HCT116 (cell line): ENCODE results near the gene ST14. TPM values are rescaled to one million over a fixed set of nuclear protein-coding genes. Genes with fewer than 3 reads are reported as not detected.

Experiments
- ATAC-seq: fragments of 200-7000 bp; cut with Tn5 transposase; 2 replicates; pipeline ENCODE4 v1.9.1; 2020; ENCODE audit warnings: mild to moderate bottlenecking, moderate library complexity
- BruUV-seq: library from RNA; stranded (reverse); fragments of 400-500 nt; replicated peaks from 2 replicates; lab custom pipeline; 2021; lab: Mats Ljungman, UMichigan
- CTCF ChIA-PET: fragments of 300-600 bp; sonication (Branson Sonifier 250); formaldehyde crosslinking; loops from one replicate; lab custom pipeline; 2021; ENCODE audit warnings: antibody characterized with exemption; lab: Charles Lee
- POLR2A ChIA-PET: fragments of 300-600, 350-600 bp; sonication (Branson Sonifier 250); formaldehyde crosslinking; loops from one replicate; lab custom pipeline; 2021; ENCODE audit warnings: antibody characterized with exemption; lab: Charles Lee
- RAD21 ChIA-PET, 2 experiments: fragments of 300-600 bp; sonication (Branson Sonifier 250); formaldehyde crosslinking; loops; one replicate each; lab custom pipeline; 2023; ENCODE audit warnings: low total read pairs in 2 of 2; ENCODE audit not compliant: uncharacterized antibody in 2 of 2, unreplicated experiment in 2 of 2, low non-redundant PET in 1 of 2; lab: Charles Lee
- DNase-seq: peaks from one replicate; pipeline ENCODE4 v3.0.0-alpha.2; 2010; ENCODE audit warnings: low read depth, low spot score
- H2AFZ ChIP-seq: fragments of 200-600 bp; shearing (Covaris generic), sonication (generic); 2 replicates; pipeline ENCODE4 v1.6.1; 2017; ENCODE audit warnings: low read depth, mixed run types, mixed read lengths, antibody characterized with exemption, low read length; ENCODE audit not compliant: poor library complexity, severe bottlenecking
- H3K27ac ChIP-seq: 2 replicates; pipeline ENCODE4 v1.5.1; 2012; ENCODE audit warnings: low read depth, low read length
- H3K27me3 ChIP-seq: fragments of 200-600 bp; sonication (generic); 2 replicates; pipeline ENCODE4 v1.6.1; 2016; ENCODE audit warnings: mixed run types, low read length, mixed read lengths; ENCODE audit not compliant: insufficient read depth
- H3K36me3 ChIP-seq, 2 experiments: fragments of 200-500 bp in 1 of 2; fragments of 200-600 bp in 1 of 2; sonication (Bioruptor generic) in 1 of 2; sonication (generic) in 1 of 2; 2 replicates each; pipeline versions ENCODE4 v1.5.1 to v1.6.1; 2014 to 2016; ENCODE audit warnings: low read length in 2 of 2, inconsistent platforms in 1 of 2, mixed read lengths in 1 of 2, mixed run types in 1 of 2; ENCODE audit not compliant: insufficient read depth in 2 of 2, control insufficient read depth in 1 of 2
- H3K4me1 ChIP-seq, 2 experiments: fragments of 200-600 bp in 1 of 2; sonication (generic) in 1 of 2; 2 replicates each; pipeline versions ENCODE4 v1.5.1 to v1.6.1; 2012 to 2017; ENCODE audit warnings: low read length in 2 of 2, inconsistent platforms in 1 of 2, mild to moderate bottlenecking in 1 of 2, mixed read lengths in 1 of 2, mixed run types in 1 of 2, moderate library complexity in 1 of 2; ENCODE audit not compliant: insufficient read depth in 2 of 2, control insufficient read depth in 1 of 2
- H3K4me2 ChIP-seq: fragments of 200-600 bp; sonication (generic); 2 replicates; pipeline ENCODE4 v1.6.1; 2017; ENCODE audit warnings: mixed run types, low read length, mixed read lengths
- H3K4me3 ChIP-seq, 2 experiments: fragments of 200-600 bp in 1 of 2; sonication (generic) in 1 of 2; replicated peaks in 1 of 2; 2 replicates each; pipeline ENCODE4 v1.5.1; 2011 to 2016; ENCODE audit warnings: low read length in 2 of 2, control low read depth in 1 of 2, low read depth in 1 of 2, mild to moderate bottlenecking in 1 of 2, mixed read lengths in 1 of 2, mixed run types in 1 of 2
- H3K79me2 ChIP-seq: fragments of 200-600 bp; sonication (generic); 2 replicates; pipeline ENCODE4 v1.6.1; 2017; ENCODE audit warnings: mild to moderate bottlenecking, mixed run types, low read length, moderate library complexity, mixed read lengths; ENCODE audit not compliant: insufficient read depth
- H3K9ac ChIP-seq: fragments of 200-600 bp; sonication (generic); 2 replicates; pipeline ENCODE4 v1.6.1; 2016; ENCODE audit warnings: low read length, mixed read lengths
- H3K9me2 ChIP-seq: fragments of 200-600 bp; sonication (generic), shearing (Covaris generic); 2 replicates; pipeline ENCODE4 v1.6.1; 2017; ENCODE audit warnings: mixed run types, mild to moderate bottlenecking, moderate library complexity; ENCODE audit not compliant: insufficient read depth
- H3K9me3 ChIP-seq, 2 experiments: fragments of 200-500 bp in 1 of 2; fragments of 200-600 bp in 1 of 2; sonication (Bioruptor generic) in 1 of 2; sonication (generic) in 1 of 2; 2 replicates each; pipeline ENCODE4 v1.6.1; 2014 to 2017; ENCODE audit warnings: low read length in 2 of 2, mixed read lengths in 2 of 2, inconsistent platforms in 1 of 2, low read depth in 1 of 2, mild to moderate bottlenecking in 1 of 2, mixed run types in 1 of 2, moderate library complexity in 1 of 2; ENCODE audit not compliant: control insufficient read depth in 1 of 2, insufficient read depth in 1 of 2
- H4K20me1 ChIP-seq: fragments of 200-600 bp; sonication (generic), shearing (Covaris generic); 2 replicates; pipeline ENCODE4 v1.6.1; 2017; ENCODE audit warnings: mixed run types, mild to moderate bottlenecking, moderate library complexity; ENCODE audit not compliant: insufficient read depth
- CBX3 ChIP-seq: IDR thresholded peaks from 2 replicates; pipeline ENCODE4 v1.6.1; 2012; ENCODE audit warnings: low read depth
- CEBPB ChIP-seq: IDR thresholded peaks from 2 replicates; pipeline ENCODE4 v1.6.1; 2012; ENCODE audit warnings: low read depth
- EGR1 ChIP-seq: IDR thresholded peaks from 2 replicates; pipeline ENCODE4 v1.6.1; 2012; ENCODE audit warnings: low read depth
- ELF1 ChIP-seq: IDR thresholded peaks from 2 replicates; pipeline ENCODE4 v1.6.1; 2012; ENCODE audit warnings: low read depth, borderline replicate concordance
- EZH2phosphoT487 ChIP-seq: fragments of 200-600 bp; IDR thresholded peaks from 2 replicates; pipeline ENCODE4 v1.6.1; 2018; ENCODE audit warnings: antibody characterized with exemption, borderline replicate concordance
- JUND ChIP-seq: IDR thresholded peaks from 2 replicates; pipeline ENCODE4 v1.6.1; 2012
- POLR2A ChIP-seq: IDR thresholded peaks from 2 replicates; pipeline ENCODE4 v1.7.0; 2011; ENCODE audit warnings: borderline replicate concordance; ENCODE audit not compliant: insufficient read depth, insufficient read length; ENCODE audit errors: extremely low read depth
- POLR2AphosphoS5 ChIP-seq: IDR thresholded peaks from 2 replicates; pipeline ENCODE4 v1.6.1; 2011; ENCODE audit warnings: mild to moderate bottlenecking, low read depth, low read length, moderate library complexity
- SIN3A ChIP-seq: IDR thresholded peaks from 2 replicates; pipeline ENCODE4 v1.6.1; 2012; ENCODE audit warnings: low read depth
- SP1 ChIP-seq: IDR thresholded peaks from 2 replicates; pipeline ENCODE4 v1.6.1; 2012; ENCODE audit warnings: low read depth
- TCF7L2 ChIP-seq: IDR thresholded peaks from 2 replicates; pipeline ENCODE4 v1.7.0; 2011; ENCODE audit warnings: borderline replicate concordance, inconsistent platforms; ENCODE audit not compliant: insufficient read depth, insufficient read length; ENCODE audit errors: extremely low read depth
- YY1 ChIP-seq: IDR thresholded peaks from 2 replicates; pipeline ENCODE4 v1.6.1; 2011; ENCODE audit warnings: low read length, low read depth, moderate library complexity, mild to moderate bottlenecking; ENCODE audit not compliant: insufficient replicate concordance; ENCODE audit errors: extremely low read depth
- ZFX ChIP-seq: fragments of 450-650 bp; IDR thresholded peaks from 2 replicates; pipeline ENCODE4 v1.6.1; 2017
- ZNF274 ChIP-seq: fragments of 200-500 bp; sonication (Bioruptor generic); IDR thresholded peaks from 2 replicates; pipeline ENCODE4 v1.6.1; 2014; ENCODE audit warnings: mild to moderate bottlenecking, low read depth, low read length, inconsistent platforms
- intact Hi-C: fragments of 100-400 bp; cut with micrococcal nuclease; formaldehyde crosslinking; loops from 2 replicates; pipeline ENCODE4 v1.10.0; 2022
- total RNA-seq: library from RNA; stranded (reverse); gene quantifications from one replicate; pipeline ENCODE4 v1.2.1, GENCODE V29; 2021; ENCODE audit not compliant: unreplicated experiment
- TF ChIP-seq, protein P1 (sequence below): IDR thresholded peaks from 2 replicates; pipeline ENCODE4 v1.6.1; 2012
- TF ChIP-seq, protein P2 (sequence below), 3 experiments: fragments of 200-600 bp in 1 of 3; sonication (generic) in 1 of 3; IDR thresholded peaks in 2 of 3; conservative IDR thresholded peaks in 1 of 3; 2 replicates each; pipeline ENCODE4 v1.5.1; 2012 to 2017; ENCODE audit warnings: low read depth in 2 of 3, low read length in 2 of 3, antibody characterized with exemption in 1 of 3, borderline replicate concordance in 1 of 3, control low read depth in 1 of 3, mild to moderate bottlenecking in 1 of 3, mixed read lengths in 1 of 3, mixed run types in 1 of 3, moderate library complexity in 1 of 3; ENCODE audit not compliant: insufficient read depth in 1 of 3

ST14 gene
- total RNA-seq, 1 experiment from 2014 or later, result 107 TPM

DNA sequence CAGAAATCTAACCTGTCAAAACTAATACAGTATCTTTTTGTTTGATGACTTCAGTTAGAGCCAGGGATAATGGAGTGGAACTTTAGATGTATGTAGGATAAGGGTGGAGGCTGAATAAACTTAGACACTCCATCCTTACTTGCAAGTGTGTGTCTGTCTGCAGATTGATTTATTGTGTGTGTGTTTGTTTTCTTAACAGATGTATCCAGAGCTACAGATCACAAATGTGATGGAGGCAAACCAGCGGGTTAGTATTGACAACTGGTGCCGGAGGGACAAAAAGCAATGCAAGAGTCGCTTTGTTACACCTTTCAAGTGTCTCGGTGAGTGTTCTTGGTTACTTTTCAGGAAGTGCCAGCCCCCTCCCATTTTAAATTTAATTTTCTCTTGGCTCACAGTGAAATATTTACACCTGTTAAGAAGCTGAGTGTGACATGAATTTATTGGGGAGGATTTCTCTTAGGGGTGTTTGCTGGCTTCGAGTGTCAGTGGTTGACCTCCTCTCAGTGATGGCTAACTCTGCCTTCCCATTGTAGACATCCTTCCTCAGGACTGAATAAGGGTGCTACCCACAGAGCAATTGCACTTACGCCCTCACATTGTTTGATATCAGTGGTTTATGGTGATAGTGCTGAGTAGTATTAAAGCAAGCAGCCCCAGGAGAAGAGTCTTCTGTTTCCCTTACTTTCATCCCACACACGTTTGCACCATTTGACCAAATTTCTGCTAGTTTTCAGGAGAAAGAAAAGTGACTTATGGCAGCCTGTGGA is 49.1 kb upstream of the ST14 start:
- TF ChIP-seq CBX3, result no peak
- TF ChIP-seq POLR2AphosphoS5, result no peak
- TF ChIP-seq, protein P1, sequence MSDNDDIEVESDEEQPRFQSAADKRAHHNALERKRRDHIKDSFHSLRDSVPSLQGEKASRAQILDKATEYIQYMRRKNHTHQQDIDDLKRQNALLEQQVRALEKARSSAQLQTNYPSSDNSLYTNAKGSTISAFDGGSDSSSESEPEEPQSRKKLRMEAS, result no peak
- no peak for TF ChIP-seq JUND
- TF ChIP-seq CEBPB, result no peak
- peaks cover 12% of the 10 kb centered on the region; the same call in 1 of the 2 replicates for H3K79me2 ChIP-seq
- DNase-seq (no peak), ATAC-seq (no peak)
- H3K27ac ChIP-seq, result no peak overlapping the region
- no TSS peak for BruUV-seq
- ChIA-PET RAD21 (no interaction called here), POLR2A (no interaction called here), CTCF (no interaction called here)
- no peaks in the 10 kb centered on the region for H3K4me1 ChIP-seq
- no peak overlapping the region for H2AFZ ChIP-seq
- H3K4me2 ChIP-seq, result no peak overlapping the region
- no peak overlapping the region for H3K4me3 ChIP-seq
- no peaks in the 10 kb centered on the region for H3K9me3 ChIP-seq
- H4K20me1 ChIP-seq, result 0 out of 2 replicates have a peak, but pooled peaks cover 3% of the 10 kb centered on the region
- intact Hi-C loops, result no loop called here
- H3K9me2 ChIP-seq, result no peaks in the 10 kb centered on the region
- H3K9ac ChIP-seq, result no peak overlapping the region
- H3K36me3 ChIP-seq, result peaks cover 0 to 15% of the 10 kb centered on the region in 2 experiments
- no peaks in the 10 kb centered on the region for H3K27me3 ChIP-seq

DNA sequence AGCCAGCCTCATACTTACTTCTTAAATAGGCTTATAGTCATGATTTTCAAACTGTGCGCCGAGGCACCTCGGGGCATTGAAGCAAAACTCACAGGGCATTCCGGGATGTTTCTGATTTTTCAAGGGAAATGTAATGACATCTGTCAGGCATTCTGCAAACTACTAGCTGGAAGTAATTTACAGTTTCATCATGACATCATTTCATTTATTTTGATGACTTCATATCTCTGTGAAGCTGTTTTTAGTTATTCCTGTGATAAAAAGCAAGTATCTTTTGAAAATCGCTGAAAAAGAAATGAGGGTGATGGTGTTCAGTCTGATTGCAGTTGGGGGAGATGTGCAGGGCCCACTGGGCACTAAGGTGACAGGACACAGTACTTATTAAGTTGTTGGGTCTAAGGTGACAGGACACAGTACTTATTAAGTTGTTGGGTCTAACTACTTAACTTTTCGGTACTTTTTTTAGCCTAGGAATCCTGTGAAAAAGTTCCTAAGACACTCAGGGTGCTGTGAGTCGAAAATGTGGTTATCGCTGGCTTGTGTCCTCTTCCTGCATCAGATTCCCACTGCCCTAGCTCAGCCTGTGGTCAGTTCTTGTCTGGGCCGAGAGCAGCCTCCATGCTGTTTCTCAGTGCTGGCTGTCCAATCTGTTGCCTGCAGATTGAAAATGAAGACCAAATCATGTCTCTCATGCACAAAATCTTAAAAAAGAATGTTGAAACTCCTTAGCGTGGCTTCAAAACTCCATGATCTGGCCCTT is 47.3 kb upstream of the ST14 start:
- no TSS peak for BruUV-seq
- ATAC-seq (no peak), DNase-seq (no peak)
- Histone ChIP-seq H3K9me3 (no peaks in the 10 kb centered on the region), H3K4me2 (no peak overlapping the region), H3K27me3 (no peaks in the 10 kb centered on the region), H4K20me1 (0 out of 2 replicates have a peak, but pooled peaks cover 3% of the 10 kb centered on the region), H3K4me1 (no peaks in the 10 kb centered on the region), H3K9me2 (no peaks in the 10 kb centered on the region), H3K79me2 (no peaks in the 10 kb centered on the region), H2AFZ (no peak overlapping the region), H3K36me3 (peaks cover 0 to 15% of the 10 kb centered on the region in 2 experiments), H3K4me3 (no peak overlapping the region), H3K27ac (no peak overlapping the region), H3K9ac (no peak overlapping the region)
- ChIA-PET CTCF (no interaction called here), RAD21 (no interaction called here), POLR2A (no interaction called here)
- intact Hi-C loops, result no loop called here
- no peak for TF ChIP-seq ZNF274
- TF ChIP-seq, protein P2, sequence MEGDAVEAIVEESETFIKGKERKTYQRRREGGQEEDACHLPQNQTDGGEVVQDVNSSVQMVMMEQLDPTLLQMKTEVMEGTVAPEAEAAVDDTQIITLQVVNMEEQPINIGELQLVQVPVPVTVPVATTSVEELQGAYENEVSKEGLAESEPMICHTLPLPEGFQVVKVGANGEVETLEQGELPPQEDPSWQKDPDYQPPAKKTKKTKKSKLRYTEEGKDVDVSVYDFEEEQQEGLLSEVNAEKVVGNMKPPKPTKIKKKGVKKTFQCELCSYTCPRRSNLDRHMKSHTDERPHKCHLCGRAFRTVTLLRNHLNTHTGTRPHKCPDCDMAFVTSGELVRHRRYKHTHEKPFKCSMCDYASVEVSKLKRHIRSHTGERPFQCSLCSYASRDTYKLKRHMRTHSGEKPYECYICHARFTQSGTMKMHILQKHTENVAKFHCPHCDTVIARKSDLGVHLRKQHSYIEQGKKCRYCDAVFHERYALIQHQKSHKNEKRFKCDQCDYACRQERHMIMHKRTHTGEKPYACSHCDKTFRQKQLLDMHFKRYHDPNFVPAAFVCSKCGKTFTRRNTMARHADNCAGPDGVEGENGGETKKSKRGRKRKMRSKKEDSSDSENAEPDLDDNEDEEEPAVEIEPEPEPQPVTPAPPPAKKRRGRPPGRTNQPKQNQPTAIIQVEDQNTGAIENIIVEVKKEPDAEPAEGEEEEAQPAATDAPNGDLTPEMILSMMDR (IDR thresholded peaks at IDR 0.05 in 2 of 3, conservative IDR thresholded peaks at IDR 0.05 in 1 of 3; ENCODE audit: borderline replicate concordance in 1 of 3, insufficient read depth in 1 of 3, low read depth in 2 of 3, low read length in 2 of 3), result no peak
- TF ChIP-seq JUND, result no peak
- no peak for TF ChIP-seq SIN3A
- no peak for TF ChIP-seq POLR2AphosphoS5
- no peak for TF ChIP-seq YY1
- TF ChIP-seq EZH2phosphoT487, result no peak
- no peak for TF ChIP-seq TCF7L2
- no peak for TF ChIP-seq CEBPB
- no peak for TF ChIP-seq POLR2A
- TF ChIP-seq ZFX, result no peak
- TF ChIP-seq SP1, result no peak
- TF ChIP-seq EGR1, result no peak
- TF ChIP-seq ELF1, result no peak
